ENCODE results near the gene AJM1. TPM values are rescaled to one million over a fixed set of nuclear protein-coding genes. Genes with fewer than 3 reads are reported as not detected.

AJM1 gene
- total and polyA plus RNA-seq, 2 of the 8 experiments (the other 6 are each of a cell fraction or from before 2014, with no cell fraction given) = 0.12 to 0.97 TPM

DNA sequence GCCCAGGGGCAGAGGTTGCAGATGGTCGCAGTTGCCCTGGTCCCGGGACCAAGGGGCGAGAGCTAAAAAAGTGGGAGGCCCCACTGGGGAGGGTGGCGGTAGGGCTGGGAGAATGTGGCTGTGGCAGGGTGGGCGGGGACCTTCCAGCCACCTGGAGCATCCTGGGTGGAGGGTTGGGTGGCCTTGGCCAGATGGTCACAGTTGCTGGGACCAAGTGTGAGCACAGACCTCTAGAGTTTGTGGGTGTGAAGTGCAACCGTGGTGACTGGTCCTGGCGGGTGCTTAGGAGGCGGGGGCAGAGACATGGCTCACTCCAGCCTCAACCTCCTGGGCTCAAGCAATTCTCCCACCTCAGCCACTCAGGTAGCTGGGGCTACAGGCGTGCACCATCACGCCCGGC, 38.4 kb downstream of the AJM1 start:
- Histone ChIP-seq H4K5ac (ENCODE audit: insufficient read length, low read depth, low read length) (no peak overlapping the region), H2AFZ (ENCODE audit: low read length) (no peak overlapping the region), H4K20me1 (replicated peaks in 1 of 2; ENCODE audit: control insufficient read depth in 1 of 2, insufficient read depth in 2 of 2, low read length in 2 of 2) (peaks cover 0 to 1% of the 10 kb centered on the region in 2 experiments), H2BK12ac (ENCODE audit: low read depth, low read length) (no peak overlapping the region), H2BK20ac (ENCODE audit: low read length) (no peak overlapping the region), H2BK5ac (ENCODE audit: low read depth, low read length) (no peak overlapping the region), H3K18ac (ENCODE audit: extremely low read depth, low read length) (no peak overlapping the region), H4K91ac (replicated peaks; ENCODE audit: insufficient read length, low read length) (no peak overlapping the region), H3K4me1 (replicated peaks in 1 of 4; ENCODE audit: control insufficient read depth in 3 of 4, insufficient read depth in 4 of 4, low read length in 3 of 4) (no peaks in the 10 kb centered on the region; a peak in 2 of 7 replicates), H3K23ac (ENCODE audit: insufficient read length) (no peak overlapping the region), H3K9ac (replicated peaks in 1 of 4; ENCODE audit: extremely low read depth in 1 of 4, low read depth in 3 of 4, low read length in 3 of 4) (no peak overlapping the region), H3K36me3 (ENCODE audit: control insufficient read depth in 2 of 4, insufficient read depth in 4 of 4, low read length in 3 of 4) (no peaks in the 10 kb centered on the region), H3K4me2 (ENCODE audit: insufficient read depth in 1 of 2, low read depth in 2 of 2, low read length in 2 of 2) (no peak overlapping the region), H3K79me1 (ENCODE audit: low read depth, low read length) (no peaks in the 10 kb centered on the region), H3K4me3 (ENCODE audit: extremely low read depth in 1 of 4, insufficient read depth in 2 of 4, low read depth in 3 of 4, low read length in 4 of 4) (no peak overlapping the region), H3K79me2 (ENCODE audit: control insufficient read depth in 1 of 2, insufficient read depth in 2 of 2, low read length in 2 of 2) (no peaks in the 10 kb centered on the region), H4K8ac (ENCODE audit: extremely low read depth, insufficient read depth, low read length) (no peak overlapping the region), H3K27ac (ENCODE audit: low read depth, low read length) (no peak overlapping the region), H3K14ac (ENCODE audit: insufficient read length) (no peak overlapping the region), H3K56ac (replicated peaks; ENCODE audit: insufficient read length, low read depth, low read length) (no peak overlapping the region), H2AK5ac (ENCODE audit: low read depth, low read length) (no peak overlapping the region), H2BK15ac (ENCODE audit: low read length) (no peak overlapping the region), H2BK120ac (replicated peaks; ENCODE audit: low read depth, low read length) (no peak overlapping the region), H3K9me3 (ENCODE audit: insufficient read depth in 2 of 2, low read depth in 1 of 2, low read length in 1 of 2) (peaks cover 0 to 3% of the 10 kb centered on the region in 2 experiments; a peak in 1 of 4 replicates), H3K4ac (replicated peaks; ENCODE audit: insufficient read length, low read depth, low read length) (no peak overlapping the region), H3K23me2 (ENCODE audit: low read depth, low read length) (no peaks in the 10 kb centered on the region; the same call in 1 of the 2 replicates), H3K27me3 (replicated peaks in 1 of 4; ENCODE audit: control insufficient read depth in 3 of 4, extremely low read depth in 1 of 4, insufficient read depth in 3 of 4, low read length in 3 of 4) (no peaks in the 10 kb centered on the region)
- POLR2A ChIA-PET (ENCODE audit: partially characterized antibody) = interaction anchor here (1.5 to 2.6 kb wide), 5 partner anchors 8 to 80 kb away, joined by 3 to 16 read pairs (median 5); partner anchors contain the start of gene EDF1
- FAIRE-seq (no peak), DNase-seq (ENCODE audit: low read depth in 1 of 2, low spot score in 2 of 2) (no peak)
- CTCF ChIA-PET (ENCODE audit: partially characterized antibody) = interaction anchor here (1.1 to 1.8 kb wide), 2 partner anchors 8 to 38 kb away, joined by 3 to 6 read pairs; partner anchors contain the start of gene AJM1
- WGBS, 2 experiments (ENCODE audit: extremely low coverage in 1 of 2, insufficient coverage in 1 of 2, insufficient read length in 1 of 2, insufficient replicate concordance in 2 of 2, low coverage in 1 of 2, low lambda C conversion rate in 2 of 2, missing lambda C conversion rate in 1 of 2) = 76% methylated on average over 11 of the region's 11 CpGs; no CpG with 5 or more reads in 1 of the 2 experiments
- TF ChIP-seq SRF (IDR thresholded peaks at IDR 0.05; ENCODE audit: low read depth, low read length) = no peak
- no peak for TF ChIP-seq TCF12 (IDR thresholded peaks at IDR 0.05; ENCODE audit: low read depth, low read length)
- TF ChIP-seq NANOG (IDR thresholded peaks at IDR 0.05; ENCODE audit: insufficient read depth, low read depth, low read length, poor library complexity, severe bottlenecking) = no peak
- TF ChIP-seq TAF7 (optimal IDR thresholded peaks at IDR 0.05; ENCODE audit: borderline replicate concordance, low read depth, low read length) = no peak
- TF ChIP-seq KDM1A (IDR thresholded peaks at IDR 0.05; ENCODE audit: borderline replicate concordance, low read length) = no peak
- TF ChIP-seq POLR2A (IDR thresholded peaks at IDR 0.05; ENCODE audit: control extremely low read depth in 1 of 2, low read depth in 2 of 2, low read length in 2 of 2) = no peak
- no peak for TF ChIP-seq MAFK (IDR thresholded peaks at IDR 0.05; ENCODE audit: low read depth, low read length)
- TF ChIP-seq EZH2 (IDR thresholded peaks at IDR 0.05; ENCODE audit: low read depth, low read length, severe bottlenecking) = no peak
- TF ChIP-seq HDAC6 (IDR thresholded peaks at IDR 0.05; ENCODE audit: low read depth, low read length) = no peak
- TF ChIP-seq TBP (IDR thresholded peaks at IDR 0.05; ENCODE audit: low read depth, low read length) = no peak
- TF ChIP-seq, protein P1, sequence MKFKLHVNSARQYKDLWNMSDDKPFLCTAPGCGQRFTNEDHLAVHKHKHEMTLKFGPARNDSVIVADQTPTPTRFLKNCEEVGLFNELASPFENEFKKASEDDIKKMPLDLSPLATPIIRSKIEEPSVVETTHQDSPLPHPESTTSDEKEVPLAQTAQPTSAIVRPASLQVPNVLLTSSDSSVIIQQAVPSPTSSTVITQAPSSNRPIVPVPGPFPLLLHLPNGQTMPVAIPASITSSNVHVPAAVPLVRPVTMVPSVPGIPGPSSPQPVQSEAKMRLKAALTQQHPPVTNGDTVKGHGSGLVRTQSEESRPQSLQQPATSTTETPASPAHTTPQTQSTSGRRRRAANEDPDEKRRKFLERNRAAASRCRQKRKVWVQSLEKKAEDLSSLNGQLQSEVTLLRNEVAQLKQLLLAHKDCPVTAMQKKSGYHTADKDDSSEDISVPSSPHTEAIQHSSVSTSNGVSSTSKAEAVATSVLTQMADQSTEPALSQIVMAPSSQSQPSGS (IDR thresholded peaks at IDR 0.05; ENCODE audit: low read length) = no peak
- TF ChIP-seq EGR1 (IDR thresholded peaks at IDR 0.05; ENCODE audit: borderline replicate concordance, low read depth, low read length) = no peak
- TF ChIP-seq BACH1 (IDR thresholded peaks at IDR 0.05; ENCODE audit: low read length) = no peak

All from H1 (cell line).